GM18868 (cell line): ENCODE results near the gene AZU1.

Experiments used
- ATAC-seq: cut with Tn5 transposase; IDR thresholded peaks from one replicate; pipeline ENCODE4 v1.9.1; 2021; ENCODE audit warnings: mild to moderate bottlenecking, moderate library complexity; ENCODE audit not compliant: unreplicated experiment

Gene AZU1

GRCh38 chr19:796692-797527 is 30.7 kb upstream of the AZU1 start, which contains the start of gene PTBP1:
Gene PTBP1 (plus strand): TSS chr19:797452. CDS start chr19:797498, 46 bp downstream.
- peak; percentile 77 for ATAC-seq

DNA sequence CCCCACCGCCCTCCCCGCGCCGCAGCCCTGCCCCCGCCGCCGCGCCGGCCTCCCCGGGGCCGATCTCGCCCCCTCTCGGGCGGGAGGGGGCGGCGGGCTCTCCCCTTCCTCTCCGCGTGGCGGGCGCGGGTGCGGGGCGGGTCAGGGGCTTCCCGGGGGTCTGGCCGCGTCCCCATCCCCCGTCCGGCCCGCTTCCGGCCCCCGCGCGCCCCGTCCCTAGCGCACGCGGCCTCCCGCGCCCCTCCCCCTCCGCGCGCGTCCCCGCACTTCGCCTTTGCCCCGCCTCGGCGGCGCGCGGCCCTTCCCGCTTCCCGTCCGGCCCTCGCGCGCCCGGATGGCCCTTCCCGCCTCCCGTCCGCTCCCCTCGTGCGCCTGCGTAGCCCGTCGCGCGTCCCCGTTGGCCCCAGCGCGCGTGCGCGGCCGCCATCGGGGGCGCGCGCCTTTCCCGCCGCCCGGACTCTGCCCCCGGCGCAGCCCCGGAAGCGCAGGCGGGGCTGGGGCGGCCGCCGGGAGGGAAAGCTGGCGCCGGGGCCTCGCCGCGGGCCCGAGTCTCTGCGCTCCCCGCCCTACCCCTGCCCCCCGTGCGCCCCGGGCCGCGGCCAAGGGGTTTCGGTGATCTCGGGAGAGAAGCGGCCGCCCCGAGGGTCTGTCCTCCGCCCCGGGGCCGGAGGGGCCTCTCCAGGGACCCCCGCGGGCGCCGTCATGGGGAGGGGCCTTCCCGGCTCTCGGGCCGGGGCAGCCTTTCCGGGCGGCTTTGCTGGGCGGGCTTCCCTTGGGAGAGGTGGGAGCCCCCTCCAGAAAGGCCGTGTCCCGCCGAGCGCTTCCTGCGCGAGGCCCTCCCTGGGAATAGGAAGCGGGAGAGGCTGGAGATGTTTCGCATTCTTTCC is 29.9 kb upstream of the AZU1 start:
- peak; percentile 34 for ATAC-seq

- no peak for ATAC-seq
Observed at GRCh38 chr19:798415-799075, 29.1 kb upstream of the AZU1 start.

DNA sequence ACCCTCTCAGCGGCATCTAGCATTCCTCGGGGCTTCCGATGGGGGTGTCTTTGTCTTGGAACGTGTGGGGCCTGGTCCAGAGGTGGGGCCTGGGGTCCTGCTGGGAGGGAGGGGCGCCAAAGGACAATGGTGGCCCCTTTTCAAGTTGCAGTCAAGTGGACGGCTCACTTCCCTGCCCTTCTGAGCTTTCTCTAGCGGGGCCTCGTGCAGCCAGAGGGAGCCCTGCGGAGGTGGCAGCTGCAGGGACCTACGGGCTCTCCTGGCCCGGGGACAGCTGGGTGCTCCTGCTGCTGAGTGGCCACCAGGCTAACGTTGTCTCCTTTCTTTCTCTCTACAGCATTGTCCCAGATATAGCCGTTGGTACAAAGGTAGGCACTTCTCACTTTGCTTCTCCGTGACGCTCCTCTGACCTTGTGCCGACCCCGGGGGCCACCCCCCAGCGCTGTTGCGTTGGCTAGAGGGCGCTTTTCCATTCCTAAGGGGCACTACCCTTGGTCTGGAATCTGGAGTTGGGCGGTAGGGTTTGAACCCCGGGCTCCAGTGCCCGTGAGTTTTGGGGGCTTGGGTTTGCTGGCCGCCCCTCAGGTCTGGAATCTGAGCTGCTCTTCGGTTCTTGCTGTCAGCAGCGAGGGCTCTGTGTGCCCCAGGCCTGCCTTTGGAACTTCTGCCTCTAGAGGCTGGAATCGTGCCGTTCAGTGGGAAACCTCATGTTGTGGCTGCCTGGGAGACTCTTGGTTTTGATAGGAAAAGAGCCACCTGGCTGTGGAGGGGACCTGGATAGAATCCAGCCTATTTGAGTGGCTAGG is 28.4 kb upstream of the AZU1 start:
- ATAC-seq = no peak

DNA sequence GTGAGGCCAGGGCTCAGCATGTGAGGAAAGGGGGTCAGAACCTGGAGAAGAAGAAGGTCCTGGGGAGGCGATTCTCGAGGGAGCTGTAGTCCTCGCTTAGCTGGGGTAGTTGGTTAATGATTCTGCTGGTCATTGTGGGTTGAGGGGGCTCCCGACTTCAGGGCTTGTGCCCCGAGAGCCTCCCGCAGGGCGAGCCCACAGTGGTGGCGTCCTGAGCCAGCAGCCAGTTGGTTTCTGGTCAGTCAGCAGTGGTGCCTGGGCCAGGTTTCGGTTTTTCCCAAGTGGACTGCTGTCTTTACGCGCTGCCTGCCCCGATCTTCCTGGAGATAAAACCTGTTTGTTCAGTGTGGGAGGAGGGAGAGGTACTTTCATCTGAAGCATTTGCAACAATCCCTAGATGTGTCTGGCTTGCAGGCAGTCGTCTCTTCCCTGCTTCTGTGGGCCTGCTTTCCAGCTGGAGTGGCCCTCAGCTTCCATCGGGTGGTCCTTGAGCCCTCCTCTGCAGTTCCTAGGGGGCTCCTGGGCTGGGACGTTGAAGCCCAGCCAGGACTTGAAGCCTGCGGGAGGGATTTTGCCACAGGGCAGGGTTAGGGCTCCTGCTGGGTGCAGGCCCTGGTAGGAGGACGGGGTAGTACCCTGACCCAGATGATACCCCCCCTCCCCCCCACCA is 27.1 kb upstream of the AZU1 start:
- ATAC-seq = no peak

GRCh38 chr19:801030-801860 is 26.4 kb upstream of the AZU1 start:
- no peak for ATAC-seq

GRCh38 chr19:801861-802497 is 25.7 kb upstream of the AZU1 start:
- ATAC-seq = no peak

DNA sequence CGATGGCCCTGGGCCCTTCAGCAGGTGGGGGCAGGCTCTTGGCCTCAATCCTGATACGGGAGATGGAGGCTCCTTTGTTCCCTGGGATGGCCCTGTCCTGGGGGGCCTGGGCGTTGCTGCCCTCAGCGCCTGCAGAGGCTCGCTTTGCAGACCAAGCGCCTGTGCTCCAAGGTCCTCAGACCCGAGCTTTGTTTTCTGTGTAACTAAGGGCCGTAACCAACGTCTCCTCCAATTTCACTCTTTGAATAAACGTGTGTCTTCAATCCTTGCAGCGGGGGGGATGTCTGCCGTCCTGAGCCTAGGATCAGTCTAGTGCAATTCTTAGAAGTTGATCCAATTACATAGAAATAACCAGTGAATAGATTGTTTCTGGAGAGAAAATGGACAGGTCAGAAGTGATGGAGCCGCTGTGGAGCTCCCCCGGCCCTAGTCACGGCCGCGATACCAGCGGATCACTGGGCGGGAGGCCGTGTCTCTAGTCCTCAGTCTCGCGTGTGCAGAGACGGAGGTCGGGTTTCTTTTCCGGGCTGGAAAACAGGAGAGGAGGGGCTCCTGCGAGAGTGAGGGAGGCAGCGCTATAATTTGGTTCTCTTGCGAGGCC is 25.0 kb upstream of the AZU1 start:
- no peak for ATAC-seq

GRCh38 chr19:803099-803561 is 24.5 kb upstream of the AZU1 start:
- ATAC-seq = no peak

GRCh38 chr19:803686-804418 is 23.8 kb upstream of the AZU1 start:
- ATAC-seq = no peak

GRCh38 chr19:804419-805165 is 23.0 kb upstream of the AZU1 start:
- no peak for ATAC-seq

DNA sequence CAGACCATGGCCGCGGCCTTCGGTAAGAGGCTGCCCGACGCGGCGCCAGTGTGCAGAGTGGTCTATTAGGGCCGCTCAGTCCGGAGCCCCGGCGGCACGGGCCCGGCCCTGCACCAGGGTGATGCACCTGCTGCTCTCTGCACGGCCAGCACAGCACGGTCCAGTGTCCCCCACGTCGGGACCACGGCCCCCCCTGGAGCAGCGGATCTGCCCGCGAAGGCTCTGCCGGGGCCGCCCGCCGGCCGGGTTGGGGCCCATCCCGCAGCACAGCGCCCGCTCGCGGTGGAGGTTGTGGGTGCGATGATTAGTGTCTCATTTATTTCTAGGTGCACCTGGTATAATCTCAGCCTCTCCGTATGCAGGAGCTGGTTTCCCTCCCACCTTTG is 22.5 kb upstream of the AZU1 start:
- ATAC-seq = no peak

DNA sequence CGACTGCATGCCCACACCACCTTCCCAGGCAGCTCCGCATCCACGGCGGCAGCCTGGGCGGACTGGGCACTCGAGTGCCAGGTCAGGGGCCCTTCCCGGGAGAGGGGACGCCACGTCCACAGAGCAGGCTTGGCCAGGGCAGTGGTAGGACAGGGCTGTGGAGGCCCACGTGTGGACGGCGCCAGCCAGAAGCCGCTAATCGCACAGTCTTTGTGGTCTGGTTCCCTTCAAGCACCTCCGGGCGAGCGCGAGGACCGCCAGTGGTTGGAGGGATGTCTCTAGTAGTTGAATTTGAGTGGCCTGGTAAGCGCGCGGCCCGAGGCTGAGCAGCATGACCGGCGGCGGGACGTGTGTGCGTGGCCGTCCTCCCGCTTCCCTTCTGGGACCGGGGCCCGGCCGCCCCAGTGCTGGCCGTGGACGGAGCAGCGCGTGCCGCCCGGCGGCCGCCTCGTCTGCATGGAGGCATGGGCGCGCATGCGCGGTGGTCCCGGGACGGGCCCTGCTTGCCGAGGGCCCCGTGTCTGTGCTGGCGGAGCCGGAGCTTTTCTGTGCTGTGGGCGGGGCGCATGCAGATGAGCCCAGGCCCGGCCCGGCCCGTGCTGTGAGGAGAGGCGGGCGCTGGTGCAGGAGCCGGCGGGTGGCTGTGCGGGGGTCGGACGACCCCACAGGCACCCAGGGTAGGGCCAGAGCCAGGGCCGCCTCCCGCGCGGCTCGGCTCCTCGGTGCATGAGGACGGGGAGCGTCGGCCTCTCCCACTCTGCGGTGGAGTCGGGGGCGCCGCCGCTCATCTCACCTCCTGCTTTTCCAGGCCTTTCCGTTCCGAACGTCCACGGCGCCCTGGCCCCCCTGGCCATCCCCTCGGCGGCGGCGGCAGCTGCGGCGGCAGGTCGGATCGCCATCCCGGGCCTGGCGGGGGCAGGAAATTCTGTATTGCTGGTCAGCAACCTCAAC is 21.8 kb upstream of the AZU1 start:
- no peak for ATAC-seq

- ATAC-seq = no peak
Observed at GRCh38 chr19:806815-807421, 20.7 kb upstream of the AZU1 start.
